HepG2 (cell line): ENCODE data around the gene C1QL3. TPM values are rescaled to one million over a fixed set of nuclear protein-coding genes. Genes with fewer than 3 reads are reported as not detected.

Experiments used
- ATAC-seq: fragments of 200-7000 bp; cut with Tn5 transposase; 3 replicates; pipeline ENCODE4 v1.9.1; 2020; ENCODE audit warnings: mild to moderate bottlenecking, moderate library complexity
- BruUV-seq: library from RNA; stranded (reverse); fragments of 400-500 nt; replicated peaks from 2 replicates; lab custom pipeline; 2021; lab: Mats Ljungman, UMichigan
- CTCF ChIA-PET: fragments of 300-600 bp; formaldehyde crosslinking; extraction: SDS; loops from one replicate; lab custom pipeline; 2021; ENCODE audit warnings: low total read pairs, inconsistent platforms, low intra/inter-chr PET ratio; lab: Yijun Ruan, JAX
- POLR2A ChIA-PET: fragments of 350-600 bp; sonication (Branson Sonifier 250); formaldehyde crosslinking; loops from one replicate; lab custom pipeline; 2020; ENCODE audit warnings: antibody characterized with exemption, inconsistent platforms; lab: Yijun Ruan, JAX
- DNase-seq: peaks from one replicate; pipeline ENCODE4 v3.0.0-alpha.2; 2015; ENCODE audit warnings: low spot score
- FAIRE-seq: peaks from 3 replicates; lab custom pipeline; 2011; peaks lifted over from hg19 to GRCh38; lab: Jason Lieb, UNC
- H2AFZ ChIP-seq: one replicate; pipeline ENCODE4 v1.6.1; 2011; ENCODE audit warnings: low read length, inconsistent platforms
- H3K27ac ChIP-seq: fragments of 300-600 bp; 3 replicates; pipeline ENCODE4 v1.8.0; 2011; ENCODE audit warnings: mixed run types, mild to moderate bottlenecking, mixed read lengths, low read length, inconsistent platforms; ENCODE audit not compliant: insufficient read depth; ENCODE audit errors: extremely low read length
- H3K27me3 ChIP-seq, 2 experiments: fragments of 200-600 bp in 1 of 2; 2 replicates in 1 of 2; 3 replicates in 1 of 2; pipeline versions ENCODE4 v1.6.0 to v1.8.0; 2011; ENCODE audit warnings: low read length in 2 of 2, mild to moderate bottlenecking in 2 of 2, moderate library complexity in 2 of 2, inconsistent platforms in 1 of 2; ENCODE audit not compliant: insufficient read depth in 2 of 2, control insufficient read depth in 1 of 2
- H3K36me3 ChIP-seq, 2 experiments: fragments of 200-600 bp in 1 of 2; replicated peaks in 1 of 2; 2 replicates in 1 of 2; 3 replicates in 1 of 2; pipeline versions ENCODE4 v1.5.1 to v1.8.0; 2011; ENCODE audit warnings: low read length in 2 of 2, inconsistent platforms in 1 of 2; ENCODE audit not compliant: insufficient read depth in 2 of 2, control insufficient read depth in 1 of 2
- H3K4me1 ChIP-seq: 2 replicates; pipeline ENCODE4 v1.5.1; 2012; ENCODE audit warnings: low read length, inconsistent platforms; ENCODE audit not compliant: insufficient read depth
- H3K4me2 ChIP-seq: 2 replicates; pipeline ENCODE4 v1.6.0; 2011; ENCODE audit warnings: low read depth, low read length, inconsistent platforms
- H3K4me3 ChIP-seq, 3 experiments: fragments of 200-600 bp in 1 of 3; sonication (generic), shearing (Covaris generic) in 1 of 3; replicated peaks in 1 of 3; 2 replicates each; pipeline ENCODE4 v1.5.1; 2011 to 2016; ENCODE audit warnings: low read length in 3 of 3, inconsistent platforms in 2 of 3, low read depth in 2 of 3, mild to moderate bottlenecking in 2 of 3, control low read depth in 1 of 3, mixed read lengths in 1 of 3; ENCODE audit not compliant: insufficient read depth in 1 of 3
- H3K79me2 ChIP-seq: one replicate; pipeline ENCODE4 v1.6.1; 2011; ENCODE audit warnings: low read length, inconsistent platforms; ENCODE audit not compliant: insufficient read depth
- H3K9ac ChIP-seq: 2 replicates; pipeline ENCODE4 v1.6.0; 2011; ENCODE audit warnings: mild to moderate bottlenecking, low read depth, low read length, inconsistent platforms; ENCODE audit not compliant: insufficient read depth
- H3K9me3 ChIP-seq: 2 replicates; pipeline ENCODE4 v1.5.1; 2012; ENCODE audit warnings: mild to moderate bottlenecking, low read length
- H4K20me1 ChIP-seq: 2 replicates; pipeline ENCODE4 v1.6.0; 2011; ENCODE audit warnings: inconsistent platforms, mild to moderate bottlenecking, low read length, moderate library complexity; ENCODE audit not compliant: insufficient read depth
- CREB3 ChIP-seq: sonication (generic); formaldehyde crosslinking; IDR thresholded peaks from 2 replicates; pipeline ENCODE4 v1.5.0; 2020; ENCODE audit warnings: missing genetic modification reagents
- MTA1 ChIP-seq: sonication (generic); formaldehyde crosslinking; IDR thresholded peaks from 2 replicates; pipeline ENCODE4 v1.4.0; 2020; ENCODE audit warnings: missing genetic modification reagents, mild to moderate bottlenecking, borderline replicate concordance
- ZBTB2 ChIP-seq: sonication (generic); formaldehyde crosslinking; IDR thresholded peaks from 2 replicates; pipeline ENCODE4 v1.8.0; 2022; ENCODE audit warnings: low read depth, missing genetic modification reagents
- ZKSCAN8 ChIP-seq: IDR thresholded peaks from 2 replicates; pipeline ENCODE4 v1.6.1; 2016; ENCODE audit warnings: borderline replicate concordance, missing genetic modification reagents, missing compliant biosample characterization
- ZNF501 ChIP-seq: sonication (generic); formaldehyde crosslinking; IDR thresholded peaks from 2 replicates; pipeline ENCODE4 v1.5.1; 2020; ENCODE audit warnings: mild to moderate bottlenecking, moderate library complexity, missing genetic modification reagents
- WGBS: methylation state at CpG from one replicate; pipeline ENCODE4 v1.1.6; 2017; ENCODE audit warnings: low lambda C conversion rate; 5-methylcytosine and 5-hydroxymethylcytosine counted together
- in situ Hi-C: cut with HindIII; loops from 2 replicates; pipeline ENCODE4 v1.10.0; 2017; ENCODE audit warnings: low pct_unique_long_range_greater_than_20kb; ENCODE audit not compliant: extremely low pct_ligation_motif_present
- intact Hi-C: fragments of 100-400 bp; cut with micrococcal nuclease; formaldehyde crosslinking; loops from one replicate; pipeline ENCODE4 v1.10.0; 2022; ENCODE audit not compliant: unreplicated experiment
- polyA plus RNA-seq, 8 experiments: library from polyadenylated mRNA; depleted of rRNA in 3 of 8; stranded (reverse) in 7 of 8; unstranded in 1 of 8; fragments of >200 nt; fragmentation: Illumina TruSeq in 4 of 8; extraction: Trizol in 4 of 8; gene quantifications; 2 replicates each; pipeline versions ENCODE4 v1.2.1 to v1.2.3, GENCODE V29; 2011 to 2016; ENCODE audit warnings: low read depth in 4 of 8, missing spikeins in 1 of 8, mixed read lengths in 1 of 8; ENCODE audit not compliant: insufficient read depth in 1 of 8
- total RNA-seq, 5 experiments: library from RNA; depleted of rRNA; stranded (reverse); fragments of >200 nt; fragmentation: Illumina TruSeq; extraction: Trizol; gene quantifications; 2 replicates each; pipeline ENCODE4 v1.2.3, GENCODE V29; 2016; ENCODE audit warnings: low read depth in 1 of 5

Gene C1QL3
- total and polyA plus RNA-seq, 2 of the 13 experiments (the other 11 are each of a cell fraction or from before 2014, with no cell fraction given): not detected

DNA sequence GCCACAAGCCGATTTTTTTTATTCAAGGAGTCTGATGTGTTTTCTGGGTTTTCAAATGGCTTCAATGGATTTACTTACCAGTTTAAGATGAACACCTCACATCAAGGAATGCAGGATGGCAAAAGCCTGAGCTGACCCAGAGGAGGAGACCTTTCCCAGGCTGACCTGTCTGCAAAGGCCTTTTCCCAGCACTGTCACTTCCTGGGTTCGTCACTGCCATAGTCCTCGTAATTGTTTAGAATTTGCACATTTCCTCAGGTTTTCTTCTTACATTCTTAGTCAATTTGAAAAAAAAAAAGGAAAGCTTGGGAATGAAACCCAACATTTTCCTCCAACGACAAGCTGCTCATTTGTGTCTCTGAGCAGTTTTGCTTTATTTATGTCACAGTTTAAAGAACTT, 42.9 kb downstream of the C1QL3 start:
- H3K4me1 ChIP-seq: no peaks in the 10 kb centered on the region
- no TSS peak for BruUV-seq
- no peak for ATAC-seq

More for the DNA sequence above, 42.9 kb downstream of the C1QL3 start:
- H3K9me3 ChIP-seq: no peaks in the 10 kb centered on the region
- no peak overlapping the region for H3K9ac ChIP-seq
- H3K27me3 ChIP-seq: no peaks in the 10 kb centered on the region
- 69% methylated on average over 4 of the region's 4 CpGs for WGBS
- H3K4me2 ChIP-seq: no peak overlapping the region
- H3K27ac ChIP-seq: no peak overlapping the region
- FAIRE-seq: no peak
- no peaks in the 10 kb centered on the region for H4K20me1 ChIP-seq
- no peak for DNase-seq
- ChIA-PET CTCF (no interaction called here), POLR2A (no interaction called here)
- in situ Hi-C loops (no loop called here), intact Hi-C loops (no loop called here)
- no peak overlapping the region for H2AFZ ChIP-seq
- no peaks in the 10 kb centered on the region for H3K79me2 ChIP-seq
- H3K36me3 ChIP-seq: no peaks in the 10 kb centered on the region
- H3K4me3 ChIP-seq: no peak overlapping the region
- TF ChIP-seq MTA1 (no peak), ZBTB2 (no peak), ZNF501 (no peak), CREB3 (CRISPR knock-in tag) (no peak), ZKSCAN8 (CRISPR knock-in tag) (no peak)
